Spinal cord (tissue), 10 donors: ENCODE measurements around the gene ZNF518A. TPM values are rescaled to one million over a fixed set of nuclear protein-coding genes. Genes with fewer than 3 reads are reported as not detected.

Source experiments
- DNase-seq, 6 donors: peaks; one replicate each; pipeline versions ENCODE4 v3.0.0 to v3.0.0-alpha.2; 2013 to 2015; ENCODE audit warnings: low spot score in 6 of 6, low read depth in 4 of 6
- H3K27ac ChIP-seq: one replicate; pipeline ENCODE4 v1.5.1; 2013; ENCODE audit warnings: low read depth, low read length, control low read depth
- H3K27me3 ChIP-seq: one replicate; pipeline ENCODE4 v1.6.1; 2013; ENCODE audit warnings: low read length; ENCODE audit not compliant: control insufficient read depth, insufficient read depth
- H3K36me3 ChIP-seq: one replicate; pipeline ENCODE4 v1.6.1; 2013; ENCODE audit warnings: low read length; ENCODE audit not compliant: control insufficient read depth, insufficient read depth
- H3K4me1 ChIP-seq: one replicate; pipeline ENCODE4 v1.6.1; 2013; ENCODE audit warnings: low read length; ENCODE audit not compliant: control insufficient read depth, insufficient read depth
- H3K4me3 ChIP-seq: one replicate; pipeline ENCODE4 v1.5.1; 2013; ENCODE audit warnings: low read depth, low read length, control low read depth
- H3K9me3 ChIP-seq: one replicate; pipeline ENCODE4 v1.6.1; 2013; ENCODE audit warnings: low read length; ENCODE audit not compliant: control insufficient read depth, insufficient read depth
- WGBS: methylation state at CpG from one replicate; pipeline ENCODE4 v1.1.5; 2013; ENCODE audit warnings: missing lambda C conversion rate; ENCODE audit not compliant: insufficient coverage; 5-methylcytosine and 5-hydroxymethylcytosine counted together
- polyA plus RNA-seq, 2 donors: library from polyadenylated mRNA; unstranded; fragments of 120-200 nt; gene quantifications; one replicate each; pipeline ENCODE4 v1.2.1, GENCODE V29; 2013; ENCODE audit not compliant: insufficient read length in 2 of 2
- total RNA-seq, 2 donors: library from RNA; depleted of rRNA in 1 of 2; stranded (reverse); fragments of 120-200 nt in 1 of 2; fragments of >200 nt in 1 of 2; gene quantifications; one replicate each; pipeline versions ENCODE4 v1.2.3 to v1.2.4, GENCODE V29; 2013 to 2014
- donor health status: healthy.

Gene ZNF518A
- total and polyA plus RNA-seq, 4 donors: 28.3 to 82.6 (median 34.3) TPM

DNA sequence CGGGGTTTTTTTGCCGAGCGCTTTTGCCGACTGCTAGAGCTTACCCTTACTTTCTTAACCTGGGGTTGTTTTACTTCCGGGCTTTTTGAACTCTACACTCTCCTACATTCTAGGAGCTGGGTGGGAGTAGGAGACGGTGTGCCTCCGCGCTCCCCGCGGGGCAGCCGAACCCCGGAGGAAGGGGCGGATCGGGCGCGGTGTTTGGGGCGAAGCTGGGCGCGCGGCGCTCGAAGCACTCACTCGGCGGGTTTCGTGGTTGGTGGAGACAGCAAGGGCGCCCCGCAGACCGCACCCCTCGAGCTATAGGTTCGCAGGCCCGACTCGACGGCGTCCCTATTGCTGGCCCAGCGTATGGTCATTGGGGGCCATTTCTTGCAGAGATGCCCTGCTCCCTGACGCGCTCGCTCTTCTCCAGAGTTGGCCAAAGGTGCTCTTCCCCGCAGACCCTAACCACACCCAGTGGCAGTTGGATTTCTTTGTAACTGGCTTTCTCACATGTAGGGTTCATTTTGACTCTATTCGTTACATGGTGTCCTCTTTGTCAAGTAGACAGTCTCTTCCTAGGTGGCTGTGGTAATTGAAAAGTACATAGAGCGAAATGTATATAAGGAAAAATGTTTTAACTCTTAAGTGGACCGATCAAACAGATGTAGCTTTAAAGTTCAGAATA lies 364 bp downstream of the ZNF518A start:
- H3K36me3 ChIP-seq: peaks cover 4% of the 10 kb centered on the region
- peak in 3 of 6 donors; percentile 64 to 86 (median 84) for DNase-seq
- 0% methylated on average over 33 of the region's 42 CpGs for WGBS
- H3K27me3 ChIP-seq: peaks cover 19% of the 10 kb centered on the region
- peak overlapping the region; percentile 92 for H3K4me3 ChIP-seq
- H3K27ac ChIP-seq: peak overlapping the region; percentile 99
- H3K9me3 ChIP-seq: no peaks in the 10 kb centered on the region
- H3K4me1 ChIP-seq: peaks cover 3% of the 10 kb centered on the region

DNA sequence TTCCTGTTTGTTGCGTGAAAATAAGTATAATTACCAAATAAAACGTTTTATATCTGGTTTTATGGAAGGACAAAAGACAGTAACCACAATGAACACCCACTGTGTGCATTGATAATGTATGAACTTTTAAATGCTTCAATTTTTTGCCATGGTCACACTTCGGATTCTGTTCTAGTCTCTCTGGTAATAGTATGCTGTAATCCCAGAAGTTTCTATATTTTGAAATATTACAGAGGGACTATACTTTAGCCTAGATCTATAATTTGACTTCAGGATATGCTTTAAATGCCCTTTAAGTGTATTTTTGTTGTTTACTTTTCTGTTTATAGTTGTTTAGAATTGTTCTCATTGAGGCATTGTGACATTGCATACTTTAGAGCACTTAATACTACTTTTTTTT lies 1.5 kb downstream of the ZNF518A start:
- peak overlapping the region; percentile 92 for H3K4me3 ChIP-seq
- H3K27ac ChIP-seq: no peak overlapping the region
- DNase-seq: no peak
- H3K36me3 ChIP-seq: peaks cover 4% of the 10 kb centered on the region
- peaks cover 19% of the 10 kb centered on the region for H3K27me3 ChIP-seq
- peaks cover 3% of the 10 kb centered on the region for H3K4me1 ChIP-seq
- WGBS: no CpG with 5 or more reads among the region's 3 CpGs
- no peaks in the 10 kb centered on the region for H3K9me3 ChIP-seq

- no peak overlapping the region for H3K27ac ChIP-seq
- peaks cover 5% of the 10 kb centered on the region for H3K27me3 ChIP-seq
- H3K36me3 ChIP-seq: peaks cover 4% of the 10 kb centered on the region
- DNase-seq: no peak
- H3K9me3 ChIP-seq: no peaks in the 10 kb centered on the region
- peaks cover 3% of the 10 kb centered on the region for H3K4me1 ChIP-seq
- no peak overlapping the region for H3K4me3 ChIP-seq
Observed at GRCh38 chr10:96133135-96133534, 3.0 kb downstream of the ZNF518A start.

DNA sequence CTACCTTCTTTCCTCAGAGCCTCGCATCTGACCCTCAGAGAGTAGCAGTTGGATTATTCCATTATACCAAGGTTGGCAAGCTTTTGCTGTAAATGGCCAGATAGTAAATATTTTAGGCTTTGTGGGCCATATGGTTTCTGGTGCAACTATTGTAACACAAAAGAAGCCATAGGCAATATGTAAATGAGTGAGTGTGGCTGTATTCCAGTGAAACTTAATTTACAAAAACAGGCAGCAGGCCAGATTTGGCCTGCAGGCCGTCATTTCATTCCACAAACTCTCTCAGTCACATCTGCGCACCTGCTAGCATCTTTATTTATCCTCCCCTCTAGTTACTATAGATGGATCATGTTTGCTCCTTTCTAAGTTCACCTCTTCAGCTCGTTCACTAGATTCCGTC lies 6.7 kb downstream of the ZNF518A start:
- no peaks in the 10 kb centered on the region for H3K27me3 ChIP-seq
- H3K9me3 ChIP-seq: no peaks in the 10 kb centered on the region
- peak in 2 of 6 donors; percentile 43 to 69 for DNase-seq
- no peaks in the 10 kb centered on the region for H3K4me1 ChIP-seq
- H3K27ac ChIP-seq: no peak overlapping the region
- H3K4me3 ChIP-seq: no peak overlapping the region
- peaks cover 14% of the 10 kb centered on the region for H3K36me3 ChIP-seq
- 71% methylated on average over 4 of the region's 5 CpGs for WGBS

- H3K4me3 ChIP-seq: no peak overlapping the region
- no peaks in the 10 kb centered on the region for H3K27me3 ChIP-seq
- H3K36me3 ChIP-seq: peaks cover 15% of the 10 kb centered on the region
- H3K9me3 ChIP-seq: no peaks in the 10 kb centered on the region
- no peak for DNase-seq
- H3K27ac ChIP-seq: no peak overlapping the region
- H3K4me1 ChIP-seq: no peaks in the 10 kb centered on the region
- 85% methylated on average over 2 of the region's 2 CpGs for WGBS
Observed at GRCh38 chr10:96137567-96137966, 7.5 kb downstream of the ZNF518A start.

- H3K4me1 ChIP-seq: no peaks in the 10 kb centered on the region
- no peaks in the 10 kb centered on the region for H3K27me3 ChIP-seq
- 88% methylated on average over 1 of the region's 1 CpG for WGBS
- H3K36me3 ChIP-seq: peaks cover 20% of the 10 kb centered on the region
- no peak overlapping the region for H3K27ac ChIP-seq
- H3K4me3 ChIP-seq: no peak overlapping the region
- DNase-seq: no peak
- H3K9me3 ChIP-seq: no peaks in the 10 kb centered on the region
Observed at GRCh38 chr10:96138102-96138501, 8.0 kb downstream of the ZNF518A start.

- Histone ChIP-seq H3K27ac (no peak overlapping the region), H3K4me3 (no peak overlapping the region), H3K27me3 (no peaks in the 10 kb centered on the region), H3K36me3 (peaks cover 19% of the 10 kb centered on the region), H3K9me3 (no peaks in the 10 kb centered on the region), H3K4me1 (no peaks in the 10 kb centered on the region)
- no CpG with 5 or more reads among the region's 4 CpGs for WGBS
- no peak for DNase-seq
Observed at GRCh38 chr10:96152437-96152836, 22.3 kb downstream of the ZNF518A start.

- WGBS: 67% methylated on average over 1 of the region's 1 CpG
- Histone ChIP-seq H3K36me3 (peaks cover 19% of the 10 kb centered on the region), H3K27ac (no peak overlapping the region), H3K9me3 (no peaks in the 10 kb centered on the region), H3K27me3 (no peaks in the 10 kb centered on the region), H3K4me3 (no peak overlapping the region), H3K4me1 (no peaks in the 10 kb centered on the region)
- no peak for DNase-seq
Observed at GRCh38 chr10:96153070-96153469, 23.0 kb downstream of the ZNF518A start.

DNA sequence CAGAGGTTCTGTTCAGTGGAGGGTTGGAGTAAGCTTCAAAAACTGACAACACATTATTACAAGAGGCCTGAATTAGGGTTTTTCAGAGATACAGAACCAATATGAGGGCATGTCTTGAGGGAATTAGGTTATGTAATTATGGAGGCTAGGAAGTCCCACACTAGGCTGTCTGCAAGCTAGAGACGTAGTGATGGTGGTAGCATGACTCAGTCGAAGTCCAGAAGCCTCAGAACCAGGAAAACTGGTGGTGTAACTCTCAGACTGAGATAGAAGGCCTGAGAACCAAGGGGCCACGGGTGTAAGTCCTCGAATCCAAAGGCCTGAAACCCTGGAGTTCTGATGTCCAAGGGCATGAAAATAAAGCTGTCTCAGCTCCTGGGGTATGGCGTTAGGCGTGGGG lies 35.6 kb downstream of the ZNF518A start:
- Histone ChIP-seq H3K36me3 (no peaks in the 10 kb centered on the region), H3K4me1 (no peaks in the 10 kb centered on the region), H3K27ac (no peak overlapping the region), H3K9me3 (peaks cover 8% of the 10 kb centered on the region), H3K4me3 (no peak overlapping the region), H3K27me3 (no peaks in the 10 kb centered on the region)
- no peak for DNase-seq
- 92% methylated on average over 6 of the region's 6 CpGs for WGBS

DNA sequence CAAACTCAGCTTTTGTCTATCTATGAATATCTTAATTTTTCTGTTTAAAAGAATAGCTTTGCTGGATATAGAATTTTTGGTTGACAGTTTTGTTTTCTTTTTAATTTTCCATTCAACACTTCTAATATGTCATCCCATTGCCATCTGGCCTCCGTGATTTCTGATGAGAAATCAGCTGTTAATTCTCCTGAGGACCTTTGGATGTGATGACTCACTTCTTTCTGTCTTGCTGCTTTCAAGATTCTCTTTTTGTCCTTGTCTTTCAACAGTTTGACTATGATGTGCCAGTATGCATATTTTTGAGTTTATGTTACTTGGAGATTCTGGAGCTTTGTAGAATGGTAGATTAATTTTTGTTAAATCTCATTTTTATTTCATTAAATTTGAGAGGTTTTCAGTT lies 38.4 kb downstream of the ZNF518A start:
- no peak for DNase-seq
- no peak overlapping the region for H3K27ac ChIP-seq
- no peaks in the 10 kb centered on the region for H3K36me3 ChIP-seq
- WGBS: 100% methylated on average over 1 of the region's 1 CpG
- no peaks in the 10 kb centered on the region for H3K27me3 ChIP-seq
- no peak overlapping the region for H3K4me3 ChIP-seq
- peaks cover 8% of the 10 kb centered on the region for H3K9me3 ChIP-seq
- H3K4me1 ChIP-seq: no peaks in the 10 kb centered on the region
